Testis (tissue), 2 donors: ENCODE results near the gene BCAT1.
"Not testable (repeated sequence)": the region's sequence is repeated elsewhere in the genome, so short reads cannot be mapped to it uniquely, and the experiment has no call there.

ENCODE experiments used
- CTCF ChIP-seq, 3 experiments: fragments of 450-650 bp in 2 of 3; fragments of 200-600 bp in 1 of 3; sonication (generic) in 1 of 3; IDR thresholded peaks; one replicate each; pipeline ENCODE4 v1.5.1; 2016 to 2019; ENCODE audit warnings: antibody characterized with exemption in 3 of 3, mild to moderate bottlenecking in 2 of 3, moderate library complexity in 1 of 3
- POLR2A ChIP-seq: fragments of 450-650 bp; IDR thresholded peaks from one replicate; pipeline ENCODE4 v1.6.1; 2017; ENCODE audit warnings: antibody characterized with exemption, mild to moderate bottlenecking, moderate library complexity

DNA sequence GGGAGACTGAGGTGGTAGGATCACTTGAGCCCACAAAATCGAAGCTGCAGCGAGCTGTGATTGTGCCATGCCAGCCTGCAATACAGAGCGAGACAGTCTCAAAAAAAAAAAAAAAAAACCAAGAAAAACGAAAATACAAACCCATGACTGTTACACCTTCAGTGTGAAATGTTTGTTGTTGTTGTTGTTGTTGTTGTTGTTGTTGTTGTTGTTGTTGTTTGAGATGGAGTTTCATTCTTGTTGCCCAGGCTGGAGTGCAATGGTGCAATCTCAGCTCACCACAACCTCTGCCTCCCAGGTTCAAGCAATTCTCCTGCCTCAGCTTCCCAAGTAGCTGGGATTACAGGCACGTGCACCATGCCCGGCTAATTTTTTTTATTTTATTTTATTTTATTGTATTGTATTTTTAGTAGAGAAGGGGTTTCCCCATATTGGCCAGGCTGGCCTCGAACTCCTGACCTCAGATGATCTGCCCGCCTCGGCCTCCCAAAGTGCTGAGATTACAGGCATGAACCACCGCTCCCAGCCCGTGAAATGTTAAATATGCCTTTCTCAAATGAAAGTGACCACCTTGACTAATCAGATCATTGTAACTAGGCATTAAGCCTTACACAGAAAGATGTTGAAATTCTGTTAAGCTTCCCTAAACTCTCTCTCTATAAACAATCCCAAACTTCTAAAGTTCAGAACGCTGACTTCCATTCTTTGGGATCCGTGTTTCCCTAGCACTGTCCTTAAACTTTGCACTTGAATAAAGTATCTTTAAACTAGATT, 20.2 kb downstream of the BCAT1 start:
- TF ChIP-seq CTCF (IDR thresholded peaks at IDR 0.05); POLR2A: not testable (repeated sequence)
